GM18870 (cell line): ENCODE measurements around the gene THADA.
A peak's percentile ranks its signal among the peaks of the same experiment; 100 is the strongest.
"Not testable (repeated sequence)": the region's sequence is repeated elsewhere in the genome, so short reads cannot be mapped to it uniquely, and the experiment has no call there.

Experiments used
- ATAC-seq: cut with Tn5 transposase; IDR thresholded peaks from one replicate; pipeline ENCODE4 v1.9.1; 2021; ENCODE audit warnings: moderate library complexity; ENCODE audit not compliant: unreplicated experiment

Gene THADA, protein sequence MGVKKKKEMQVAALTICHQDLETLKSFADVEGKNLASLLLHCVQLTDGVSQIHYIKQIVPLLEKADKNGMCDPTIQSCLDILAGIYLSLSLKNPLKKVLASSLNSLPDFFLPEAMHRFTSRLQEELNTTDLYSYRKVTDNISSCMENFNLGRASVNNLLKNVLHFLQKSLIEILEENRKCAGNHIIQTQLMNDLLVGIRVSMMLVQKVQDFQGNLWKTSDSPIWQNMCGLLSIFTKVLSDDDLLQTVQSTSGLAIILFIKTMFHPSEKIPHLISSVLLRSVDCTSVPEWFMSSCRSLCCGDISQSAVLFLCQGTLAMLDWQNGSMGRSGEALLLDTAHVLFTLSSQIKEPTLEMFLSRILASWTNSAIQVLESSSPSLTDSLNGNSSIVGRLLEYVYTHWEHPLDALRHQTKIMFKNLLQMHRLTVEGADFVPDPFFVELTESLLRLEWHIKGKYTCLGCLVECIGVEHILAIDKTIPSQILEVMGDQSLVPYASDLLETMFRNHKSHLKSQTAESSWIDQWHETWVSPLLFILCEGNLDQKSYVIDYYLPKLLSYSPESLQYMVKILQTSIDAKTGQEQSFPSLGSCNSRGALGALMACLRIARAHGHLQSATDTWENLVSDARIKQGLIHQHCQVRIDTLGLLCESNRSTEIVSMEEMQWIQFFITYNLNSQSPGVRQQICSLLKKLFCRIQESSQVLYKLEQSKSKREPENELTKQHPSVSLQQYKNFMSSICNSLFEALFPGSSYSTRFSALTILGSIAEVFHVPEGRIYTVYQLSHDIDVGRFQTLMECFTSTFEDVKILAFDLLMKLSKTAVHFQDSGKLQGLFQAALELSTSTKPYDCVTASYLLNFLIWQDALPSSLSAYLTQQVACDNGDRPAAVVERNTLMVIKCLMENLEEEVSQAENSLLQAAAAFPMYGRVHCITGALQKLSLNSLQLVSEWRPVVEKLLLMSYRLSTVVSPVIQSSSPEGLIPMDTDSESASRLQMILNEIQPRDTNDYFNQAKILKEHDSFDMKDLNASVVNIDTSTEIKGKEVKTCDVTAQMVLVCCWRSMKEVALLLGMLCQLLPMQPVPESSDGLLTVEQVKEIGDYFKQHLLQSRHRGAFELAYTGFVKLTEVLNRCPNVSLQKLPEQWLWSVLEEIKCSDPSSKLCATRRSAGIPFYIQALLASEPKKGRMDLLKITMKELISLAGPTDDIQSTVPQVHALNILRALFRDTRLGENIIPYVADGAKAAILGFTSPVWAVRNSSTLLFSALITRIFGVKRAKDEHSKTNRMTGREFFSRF (N-terminal part only)

DNA sequence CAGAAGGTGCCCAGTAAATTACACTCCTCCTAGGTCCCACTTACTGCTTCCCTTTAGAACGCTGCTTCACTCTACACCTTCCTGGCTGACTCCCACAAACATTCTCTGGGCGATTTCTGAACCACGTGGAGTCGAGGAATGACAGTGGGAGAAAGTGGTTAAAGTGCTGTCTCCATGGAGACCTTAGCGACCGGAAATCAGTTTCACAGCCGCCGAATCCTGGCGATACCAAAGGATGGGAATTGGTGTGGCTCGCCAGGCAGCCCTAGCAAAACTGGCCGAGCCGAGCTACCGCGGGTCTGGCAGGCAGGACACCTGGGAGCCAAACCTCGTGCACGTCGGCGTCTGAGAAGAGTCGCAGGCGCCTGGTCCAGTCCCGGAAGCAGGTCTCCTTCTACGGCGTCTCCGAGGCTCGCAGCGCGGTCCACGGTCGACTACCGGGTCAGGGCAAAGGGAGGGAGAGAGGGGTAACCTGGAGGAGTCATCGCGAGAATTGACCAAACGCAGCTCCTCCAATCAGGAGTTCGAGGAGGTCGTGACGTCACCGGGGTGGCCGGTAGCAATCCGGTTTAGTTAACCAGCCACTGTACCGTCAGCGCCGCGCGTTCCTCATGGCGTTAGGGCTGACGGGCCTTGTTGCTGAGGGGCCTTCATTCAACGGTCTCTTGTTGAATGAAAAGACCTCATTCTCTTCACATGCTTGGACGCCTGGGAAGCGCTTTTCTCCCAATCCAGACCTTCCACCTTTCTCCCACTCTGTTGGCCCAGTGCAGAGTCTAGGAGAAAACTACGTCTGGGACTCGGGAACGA lies at the start of gene THADA:
Gene THADA (minus strand): TSS at position 436 of the 810 bp plus-strand sequence. CDS start 3,646 bp downstream, outside the sequence.
- peak; percentile 96 for ATAC-seq

DNA sequence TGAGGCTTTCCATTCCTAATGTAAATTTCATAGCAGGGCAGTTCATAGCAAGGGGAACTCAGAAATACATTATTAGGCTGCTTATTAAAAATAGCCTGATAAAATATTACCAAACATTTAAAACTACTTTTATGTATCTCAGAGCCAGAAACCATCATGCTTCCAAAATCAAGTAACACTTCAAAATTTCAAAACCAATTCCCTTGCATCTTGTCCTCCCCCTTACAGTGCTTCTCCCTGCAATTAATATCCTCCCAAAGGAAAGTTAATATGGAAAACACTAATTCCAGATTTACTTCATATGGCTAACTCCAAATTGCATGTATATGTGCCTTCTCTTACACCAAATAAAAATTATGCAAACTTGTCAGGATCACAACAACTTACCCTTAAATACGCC lies 47.8 kb upstream of the THADA start:
- no peak for ATAC-seq

DNA sequence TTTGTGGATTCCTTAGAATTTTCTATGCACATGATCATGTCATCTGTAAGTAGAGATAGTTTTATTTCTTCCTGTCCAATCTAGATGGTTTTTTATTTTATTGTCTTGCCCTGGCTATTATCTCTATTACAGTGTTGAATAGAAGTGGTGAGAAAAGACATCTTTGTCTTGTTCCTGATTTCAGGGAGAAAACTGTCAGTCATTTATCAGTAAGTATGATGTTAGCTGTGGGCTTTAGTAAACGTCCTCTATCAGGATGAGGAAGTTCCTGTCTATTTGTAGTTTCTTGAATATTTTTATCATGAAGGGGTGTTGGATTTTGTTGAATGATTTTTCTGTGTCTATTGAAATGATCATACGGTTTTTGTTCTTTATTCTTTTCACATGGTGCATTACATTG lies 46.5 kb upstream of the THADA start:
- ATAC-seq, result no peak

DNA sequence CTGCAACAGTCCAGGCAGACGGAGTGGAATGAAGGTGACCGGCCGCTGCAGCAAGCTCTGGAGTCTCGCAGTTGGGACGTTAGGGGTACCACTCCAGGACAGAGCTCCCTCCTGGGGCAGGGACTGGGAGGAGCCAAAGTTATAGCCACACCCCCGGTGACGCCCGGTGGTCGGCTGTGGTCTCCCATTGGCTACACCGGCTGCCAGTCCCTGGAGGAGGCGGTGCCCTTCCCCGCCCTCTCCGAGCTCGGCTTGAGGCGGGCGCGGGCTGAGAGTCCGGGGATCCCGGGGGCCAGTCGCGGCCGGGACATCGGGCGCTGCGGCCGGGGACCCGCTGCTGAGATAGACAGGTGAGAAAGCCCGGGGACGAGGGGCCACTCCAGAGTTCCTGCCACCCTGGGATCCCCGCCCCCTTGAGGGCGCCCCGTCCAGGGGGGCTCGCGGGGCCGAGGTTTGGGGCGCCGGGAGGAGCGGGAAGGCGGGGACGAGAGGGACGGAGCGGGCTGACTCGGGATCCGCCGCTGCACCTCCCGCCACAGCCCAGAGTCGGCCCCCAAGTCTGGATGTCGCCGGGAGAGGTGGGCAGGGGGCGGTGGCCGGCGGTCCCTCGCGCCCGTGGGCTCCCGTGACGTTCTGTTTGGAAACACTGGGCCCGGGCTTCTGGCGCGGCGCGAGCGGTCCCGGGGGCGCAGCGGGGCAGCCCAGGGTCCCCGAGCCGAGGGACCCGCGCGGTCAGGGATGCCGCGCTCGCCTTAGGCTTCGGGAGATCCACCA lies 41.4 kb upstream of the THADA start, which contains the start of gene PLEKHH2:
Gene PLEKHH2 (plus strand): TSS at position 231 of the 774 bp plus-strand sequence. CDS start 7,414 bp downstream, outside the sequence.
- peak; percentile 78 for ATAC-seq

DNA sequence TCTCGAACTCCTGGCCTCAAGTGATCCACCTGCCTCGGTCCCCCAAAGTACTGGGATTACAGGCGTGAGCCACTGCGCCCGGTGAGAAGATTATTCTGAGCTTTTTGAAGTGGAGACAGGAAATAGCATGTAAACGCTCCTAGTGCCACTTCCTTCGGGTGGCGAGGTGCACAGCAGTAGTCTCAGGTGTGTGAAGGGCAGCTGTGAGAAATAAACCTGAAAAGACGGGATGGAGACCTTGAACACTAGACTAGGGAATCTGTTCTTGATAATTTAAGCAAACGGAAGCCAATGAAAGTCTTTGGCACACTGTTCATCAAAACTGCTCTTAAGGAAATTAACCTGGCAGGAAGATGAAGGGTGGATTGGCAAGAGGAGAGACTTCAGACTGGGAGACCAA lies 40.8 kb upstream of the THADA start:
- no peak for ATAC-seq

DNA sequence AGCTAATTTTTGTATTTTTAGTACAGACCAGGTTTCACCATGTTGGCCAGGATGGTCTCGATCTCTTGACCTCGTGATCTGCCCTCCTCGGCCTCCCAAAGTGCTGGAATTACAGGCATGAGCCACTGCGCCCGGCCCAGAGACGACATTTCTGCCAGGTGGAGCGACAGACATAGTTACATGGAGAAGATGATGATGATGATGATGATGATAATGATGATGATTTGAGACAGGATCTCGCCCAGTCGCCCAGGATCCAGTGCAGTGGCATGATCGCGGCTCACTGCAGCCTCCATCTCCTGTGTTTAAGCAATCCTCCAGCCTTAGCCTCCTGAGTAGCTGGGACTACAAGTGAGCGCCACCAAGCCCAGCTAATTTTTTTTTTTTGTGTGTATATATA lies 40.3 kb upstream of the THADA start:
- not testable (repeated sequence) for ATAC-seq

DNA sequence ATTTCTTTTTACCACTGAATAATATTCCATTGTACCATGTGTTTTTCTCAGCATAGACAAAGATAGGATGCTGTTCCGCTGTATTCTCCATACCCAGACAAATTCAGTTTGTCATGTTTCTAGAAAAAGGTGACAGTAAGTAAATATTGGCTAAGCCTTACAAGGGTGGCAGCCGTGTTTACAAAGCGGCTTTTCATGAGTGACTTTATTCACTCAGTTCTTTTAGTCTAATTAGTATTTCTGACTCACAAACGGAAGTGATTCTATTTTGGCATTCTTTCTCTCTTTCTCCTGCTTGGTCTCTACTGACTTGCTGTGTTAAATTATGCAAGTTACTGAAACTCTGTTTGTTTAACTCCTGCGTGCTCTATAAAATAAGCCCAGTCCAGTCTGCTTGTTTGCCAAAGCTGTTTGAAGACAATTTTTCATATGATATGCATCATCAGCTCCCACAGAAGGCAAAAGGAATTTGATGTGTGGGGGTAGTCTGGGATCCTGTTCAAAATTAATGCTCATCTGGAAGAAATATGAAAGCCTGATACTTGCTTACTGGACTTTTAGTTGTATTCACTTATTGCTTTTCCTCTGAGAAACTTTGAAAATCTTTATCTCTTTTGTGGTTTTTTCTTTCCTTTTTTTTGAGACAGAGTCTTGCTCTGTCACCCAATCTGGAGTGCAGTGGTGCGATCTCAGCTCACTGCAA lies 38.9 kb upstream of the THADA start:
- no peak for ATAC-seq

DNA sequence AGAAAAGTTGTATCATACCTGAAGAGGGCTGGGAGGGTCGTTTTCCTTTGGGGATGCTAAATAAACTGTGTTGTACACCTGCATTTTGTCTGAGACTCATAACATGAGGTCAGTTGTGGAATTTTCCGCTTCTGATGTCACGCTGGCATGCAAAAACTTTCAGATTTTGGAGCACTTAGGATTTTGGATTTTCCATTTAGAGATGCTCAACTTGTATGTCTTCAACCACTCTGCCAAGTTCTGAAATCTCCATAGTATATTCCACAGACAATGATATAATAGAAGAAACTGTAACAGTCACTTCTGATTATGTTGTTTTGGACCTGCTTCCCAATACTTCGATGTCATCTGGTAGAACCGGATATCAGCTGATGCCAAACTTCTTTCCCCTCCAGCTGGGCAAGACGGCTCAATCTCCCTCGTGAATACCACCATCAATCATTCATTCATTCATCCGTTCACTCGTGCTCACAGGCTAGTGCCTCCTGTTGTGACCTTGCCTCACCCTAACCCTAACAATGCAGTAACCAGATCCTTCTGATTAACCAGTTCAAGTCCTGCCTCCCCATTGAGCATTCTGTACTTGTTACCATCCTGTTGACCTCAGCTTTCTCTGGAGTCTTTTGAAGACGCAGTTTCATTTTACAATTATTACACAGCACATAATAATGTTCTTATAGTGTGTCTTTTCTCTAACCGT lies 35.9 kb upstream of the THADA start:
- ATAC-seq, result no peak

DNA sequence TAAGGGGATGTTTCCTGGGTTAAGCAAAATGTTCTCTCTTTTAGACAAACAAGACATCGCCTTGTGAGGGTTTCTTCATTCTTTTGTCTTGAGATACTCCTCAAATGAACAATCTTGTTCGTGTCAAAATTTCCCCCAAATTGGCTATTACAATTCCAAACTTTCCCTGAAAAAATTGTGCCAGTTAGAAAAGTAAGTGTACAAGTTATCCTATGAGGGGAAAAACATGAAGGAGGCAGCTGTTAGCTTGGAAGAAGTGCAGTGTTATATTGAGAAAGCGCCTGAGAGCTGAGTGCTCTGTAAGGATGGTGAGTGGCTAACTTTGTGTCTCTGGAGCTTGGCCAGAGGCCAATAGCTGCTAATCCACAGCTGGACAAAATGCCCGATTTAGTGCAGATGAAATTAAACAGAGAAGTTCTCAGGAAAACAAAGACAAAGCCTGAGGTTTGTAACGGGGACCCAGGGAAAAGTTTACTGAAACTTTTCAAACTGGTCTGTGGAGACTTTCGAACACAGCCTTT lies 27.2 kb upstream of the THADA start:
- ATAC-seq, result no peak

DNA sequence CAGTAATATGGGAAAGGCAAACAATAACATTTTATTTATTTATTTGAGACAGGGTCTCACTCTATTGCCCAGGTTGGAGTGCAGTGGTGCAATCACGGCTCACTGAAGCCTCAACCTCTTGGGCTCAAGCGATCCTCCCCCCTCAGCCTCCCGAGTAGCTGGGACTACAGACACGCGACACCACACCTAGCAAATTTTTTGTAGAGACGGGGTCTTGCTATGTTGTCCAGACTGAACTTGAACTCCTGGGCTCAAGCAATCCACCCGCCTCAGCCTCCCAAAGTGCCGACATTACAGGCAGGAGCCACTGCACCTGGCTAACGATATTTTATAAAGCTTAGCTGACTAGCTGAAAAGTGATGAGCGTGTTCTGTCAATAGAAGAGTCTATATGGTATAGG lies 23.7 kb upstream of the THADA start:
- no peak for ATAC-seq

DNA sequence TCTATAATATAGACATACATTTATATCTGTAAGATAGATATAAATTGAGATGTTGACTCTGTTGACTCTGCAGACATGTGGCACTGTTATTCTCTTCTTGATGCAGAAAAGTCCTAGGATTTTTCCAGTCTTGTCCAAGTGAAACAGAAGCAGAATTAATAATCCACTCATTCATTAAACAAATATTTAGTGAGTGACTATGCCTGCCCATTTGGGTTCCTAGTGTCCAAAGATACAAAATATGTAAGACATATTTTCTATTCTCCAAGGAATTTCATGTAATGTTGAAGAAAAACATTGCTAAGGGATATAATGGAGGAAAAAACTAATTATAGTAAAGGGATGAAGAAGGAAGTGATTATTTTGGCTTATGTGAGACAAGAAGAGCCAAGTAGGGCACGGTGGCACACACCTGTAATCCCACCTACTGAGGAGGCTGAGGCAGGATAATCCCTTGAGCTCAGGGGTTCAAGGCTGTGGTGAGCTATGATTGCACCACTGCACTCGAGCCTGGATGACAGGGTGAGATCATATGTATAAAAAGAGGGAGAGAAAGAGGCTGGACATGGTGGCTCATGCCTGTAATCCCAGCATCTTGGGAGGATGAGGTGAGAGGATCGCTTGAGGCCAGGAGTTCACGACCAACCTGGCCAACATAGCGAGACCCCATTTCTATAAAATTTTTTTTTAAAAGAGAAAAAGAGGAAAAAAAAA lies 21.3 kb upstream of the THADA start:
- ATAC-seq, result no peak

DNA sequence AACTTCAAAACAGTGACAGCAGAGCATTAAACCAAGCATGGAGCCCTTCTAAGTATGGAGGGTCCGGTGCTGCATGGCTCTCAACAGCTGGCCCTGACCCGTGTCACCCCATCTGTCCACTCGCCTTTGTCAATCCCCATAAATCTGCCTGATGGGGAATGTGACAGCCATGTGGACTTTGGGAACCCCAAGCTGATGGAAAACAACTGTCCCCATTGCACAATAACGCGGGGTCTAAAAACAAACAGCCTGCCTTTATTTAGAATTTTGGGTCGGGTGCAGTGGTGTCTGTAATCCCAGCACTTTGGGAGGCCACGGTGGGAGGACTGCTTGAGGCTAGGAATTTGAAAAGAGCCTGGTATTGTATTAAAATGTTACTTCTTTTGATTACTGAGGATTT lies 17.1 kb upstream of the THADA start:
- no peak for ATAC-seq

DNA sequence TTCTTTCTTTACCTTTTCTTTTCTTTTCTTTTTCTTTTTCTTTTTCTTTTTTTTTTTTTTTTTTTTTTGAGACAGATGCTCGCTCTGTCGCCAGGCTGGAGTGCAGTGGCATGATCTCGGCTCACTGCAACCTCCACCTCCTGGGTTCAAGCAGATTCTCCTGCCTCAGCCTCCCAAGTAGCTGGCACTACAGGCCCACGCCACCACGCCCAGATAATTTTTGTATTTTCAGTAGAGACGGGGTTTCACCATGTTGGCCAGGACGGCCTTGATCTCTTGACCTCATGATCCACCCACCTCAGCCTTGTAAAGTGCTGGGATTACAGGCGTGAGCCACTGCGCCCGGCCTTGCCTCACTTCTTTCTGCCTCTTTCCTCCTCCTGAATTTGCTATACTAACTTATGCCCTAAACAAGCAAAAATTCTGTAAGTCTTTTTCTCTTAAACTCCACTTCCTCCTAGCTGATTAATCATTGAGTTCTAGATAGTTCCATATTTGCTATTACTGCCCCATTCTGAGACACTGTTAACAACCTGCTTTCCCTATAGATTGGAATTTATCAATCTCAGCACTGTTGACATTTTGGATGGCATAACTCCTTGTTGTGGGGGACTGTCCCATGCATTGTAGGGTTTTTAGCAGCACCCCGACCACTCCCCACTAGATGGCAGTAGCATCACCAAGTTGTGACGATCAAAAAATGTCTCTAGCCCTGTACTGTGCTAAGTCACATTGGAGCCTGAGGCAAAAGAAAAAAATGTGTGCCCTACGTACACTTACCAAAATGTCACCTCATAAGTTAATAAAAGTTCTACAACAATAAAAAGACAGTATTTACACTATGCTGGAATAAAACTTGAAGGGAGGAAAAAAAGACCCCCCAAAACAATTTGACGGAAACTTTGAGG lies 16.4 kb upstream of the THADA start:
- no peak for ATAC-seq

DNA sequence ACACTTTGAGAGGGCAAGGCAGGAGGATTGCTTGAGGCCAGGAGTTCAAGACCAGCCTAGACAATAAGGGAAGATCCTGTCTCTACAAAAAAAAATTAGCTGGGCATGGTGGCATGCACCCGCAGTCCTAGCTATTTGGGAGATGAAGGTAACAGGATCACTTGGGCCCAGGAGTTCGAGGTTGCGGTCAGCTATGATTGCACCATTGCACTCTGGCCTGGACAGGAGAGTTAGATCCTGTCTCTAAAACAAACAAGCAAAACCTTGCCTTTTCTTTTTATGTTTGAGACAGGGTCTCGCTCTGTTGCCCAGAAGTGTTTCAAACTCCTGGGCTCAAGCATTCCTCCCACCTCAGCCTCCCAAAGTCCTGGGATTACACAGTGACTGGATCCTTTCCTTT lies 14.5 kb upstream of the THADA start:
- ATAC-seq, result no peak

DNA sequence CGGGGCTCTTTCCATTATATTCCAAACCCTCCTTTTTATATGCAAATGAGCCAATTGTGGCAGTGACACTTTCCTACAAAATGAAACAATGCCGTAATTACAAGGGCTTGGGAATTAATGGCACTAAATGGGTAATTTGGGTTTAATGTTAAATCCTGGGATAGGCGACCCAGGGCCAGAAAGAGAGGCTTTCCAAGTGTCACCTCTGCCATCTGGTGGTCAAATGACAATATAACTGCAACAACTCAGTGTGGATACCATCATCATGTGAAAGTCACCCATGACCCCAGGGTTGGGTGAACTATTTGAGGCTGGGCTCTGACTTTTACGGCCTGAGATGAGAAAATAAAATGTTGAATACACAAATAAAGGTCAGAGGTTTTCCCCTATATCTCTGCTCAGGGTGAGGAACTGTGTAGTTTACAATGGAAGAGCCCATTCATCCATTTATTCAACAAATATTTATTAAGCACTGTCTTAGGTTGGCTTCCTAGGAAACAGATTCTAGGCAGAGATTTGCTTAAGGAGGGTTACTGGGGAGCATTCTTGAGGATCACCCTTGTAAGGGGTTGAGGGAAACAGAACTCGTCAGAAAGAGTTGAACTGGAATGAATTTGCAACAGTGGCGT lies 13.6 kb upstream of the THADA start:
- no peak for ATAC-seq

DNA sequence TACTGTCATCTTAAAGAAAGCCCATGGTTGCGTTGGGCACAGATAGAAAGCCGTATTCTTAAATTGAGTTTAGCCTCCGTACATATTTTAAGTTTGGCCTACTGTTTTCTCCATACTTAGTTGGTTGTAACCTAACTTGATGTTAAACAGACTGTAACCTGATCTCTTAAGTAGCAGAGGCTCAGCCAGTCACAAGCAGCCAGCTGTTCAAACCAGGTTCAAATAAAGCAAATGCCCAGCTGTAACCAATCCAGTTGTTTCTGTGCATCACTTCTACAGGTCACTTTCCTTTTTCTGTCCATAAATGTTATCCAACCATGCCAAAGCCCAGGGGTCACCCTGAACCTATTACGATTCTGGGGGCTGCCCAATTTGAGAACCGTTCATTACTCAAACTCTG lies 10.0 kb upstream of the THADA start:
- ATAC-seq, result no peak
